Epidermal melanocyte (primary cell): Measurements from ENCODE around the gene KCNJ5.

ENCODE experiments used
- DNase-seq: peaks from one replicate; pipeline ENCODE4 v3.0.0; 2011; ENCODE audit warnings: low spot score; ENCODE audit not compliant: insufficient read length

Gene KCNJ5

DNA sequence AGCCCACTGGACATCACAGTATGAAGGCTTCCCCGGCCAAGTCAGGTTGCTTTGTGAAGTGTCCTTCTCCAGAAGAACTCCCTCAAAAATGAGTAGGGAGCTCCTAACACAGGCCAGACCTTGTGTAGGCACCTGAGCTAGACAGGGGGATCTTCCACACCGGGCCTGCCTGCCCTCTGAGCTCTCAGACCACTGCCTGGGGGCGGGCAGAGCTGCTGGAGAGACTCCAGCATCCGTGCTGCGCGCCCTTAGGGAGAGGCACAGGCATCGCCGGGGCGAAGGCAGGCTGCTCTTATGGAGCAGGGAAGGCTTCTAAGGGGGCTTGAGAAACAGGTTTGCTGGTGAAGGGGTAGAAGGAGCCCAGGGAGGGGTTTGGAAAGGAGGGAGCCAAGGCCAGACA lies 4.4 kb downstream of the KCNJ5 start:
- DNase-seq: no peak

DNA sequence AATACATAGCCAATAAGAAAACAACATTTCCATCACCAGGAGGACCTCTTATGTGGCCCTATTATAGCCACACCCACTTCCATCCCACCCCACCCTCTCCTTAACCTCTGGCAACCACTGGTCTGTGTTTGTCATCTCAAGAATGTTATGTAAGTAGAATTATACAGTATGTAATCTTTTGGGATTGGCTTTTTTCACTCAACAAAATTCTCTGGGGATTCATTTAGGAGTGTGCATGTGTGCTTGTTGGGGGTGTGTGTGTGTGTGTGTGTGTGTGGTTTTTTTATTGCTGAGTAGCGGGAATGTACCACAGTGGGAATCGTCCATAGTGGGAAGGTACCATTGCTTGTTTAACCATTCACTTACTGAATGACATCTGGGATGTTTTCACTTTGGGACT lies 5.2 kb downstream of the KCNJ5 start:
- no peak for DNase-seq

DNA sequence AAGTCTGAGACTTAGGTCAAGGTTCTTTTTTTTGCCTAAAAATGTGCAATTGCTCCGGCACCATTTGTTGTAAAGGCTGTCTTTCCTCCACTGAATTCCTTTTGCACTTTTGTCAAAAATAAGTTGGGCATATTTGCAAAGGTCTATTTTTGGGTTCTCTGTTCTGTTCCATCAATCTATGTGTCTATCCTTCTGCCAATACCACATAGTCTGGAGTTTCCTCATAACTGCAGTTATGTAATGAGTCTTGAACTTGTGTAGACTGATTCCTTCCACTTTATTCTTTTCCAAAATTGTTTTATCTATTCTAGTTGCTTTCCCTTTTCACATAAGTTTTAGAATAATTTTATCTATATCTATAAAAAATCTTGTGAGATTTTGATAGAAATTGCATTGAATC lies 6.7 kb downstream of the KCNJ5 start:
- no peak for DNase-seq

DNA sequence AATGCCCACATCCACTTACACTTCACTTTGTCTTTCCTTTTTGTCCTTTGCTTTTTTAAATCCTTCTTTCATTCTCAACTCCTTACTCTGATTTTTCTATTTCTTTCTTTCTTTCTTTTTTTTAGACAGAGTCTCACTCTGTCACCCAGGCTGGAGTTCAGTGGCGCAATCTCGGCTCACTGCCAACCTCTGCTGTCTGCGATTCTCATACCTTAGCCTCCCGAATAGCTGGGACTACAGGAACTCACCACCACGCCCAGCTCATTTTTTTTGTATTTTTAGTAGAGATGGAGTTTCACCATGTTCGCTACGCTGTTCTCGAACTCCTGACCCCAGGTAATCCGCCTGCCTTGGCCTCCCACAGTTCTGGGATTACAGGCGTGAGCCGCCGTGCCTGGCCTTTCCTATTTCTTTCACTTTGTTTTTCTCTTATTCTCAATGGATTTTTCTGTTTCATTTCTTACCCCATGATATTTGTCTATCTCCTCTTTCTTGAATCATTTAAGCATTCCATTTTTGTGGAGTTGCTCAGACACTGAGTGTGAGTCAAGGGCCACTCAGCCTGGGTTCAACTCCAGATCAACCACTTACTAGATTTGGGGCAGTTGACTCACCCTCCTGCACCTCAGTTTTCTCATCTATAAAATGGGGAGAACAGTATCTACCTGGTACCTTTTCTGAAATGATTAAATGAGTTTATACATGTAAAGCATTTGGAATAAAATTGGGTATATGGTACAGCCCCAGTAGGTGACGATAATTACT lies 7.6 kb downstream of the KCNJ5 start:
- no peak for DNase-seq

DNA sequence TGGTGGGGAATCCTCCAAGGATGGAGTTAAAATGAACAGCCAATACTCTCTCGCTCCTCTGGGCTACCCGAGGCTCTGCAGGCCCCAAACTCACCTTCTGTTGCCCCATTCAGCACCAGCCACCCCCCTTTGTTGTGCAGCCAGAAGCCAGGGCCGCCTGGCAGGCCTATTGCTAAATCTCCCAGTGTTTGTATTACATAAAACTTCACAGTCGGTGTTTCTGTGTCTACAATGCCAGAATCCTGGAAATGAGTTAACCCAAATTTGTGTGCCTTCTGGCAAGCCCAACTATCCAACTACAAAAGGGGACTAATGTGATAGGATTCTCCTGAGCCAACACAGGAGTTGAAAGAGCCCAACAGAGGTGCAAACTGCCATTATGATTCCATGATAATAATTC lies 9.3 kb downstream of the KCNJ5 start:
- DNase-seq: no peak

DNA sequence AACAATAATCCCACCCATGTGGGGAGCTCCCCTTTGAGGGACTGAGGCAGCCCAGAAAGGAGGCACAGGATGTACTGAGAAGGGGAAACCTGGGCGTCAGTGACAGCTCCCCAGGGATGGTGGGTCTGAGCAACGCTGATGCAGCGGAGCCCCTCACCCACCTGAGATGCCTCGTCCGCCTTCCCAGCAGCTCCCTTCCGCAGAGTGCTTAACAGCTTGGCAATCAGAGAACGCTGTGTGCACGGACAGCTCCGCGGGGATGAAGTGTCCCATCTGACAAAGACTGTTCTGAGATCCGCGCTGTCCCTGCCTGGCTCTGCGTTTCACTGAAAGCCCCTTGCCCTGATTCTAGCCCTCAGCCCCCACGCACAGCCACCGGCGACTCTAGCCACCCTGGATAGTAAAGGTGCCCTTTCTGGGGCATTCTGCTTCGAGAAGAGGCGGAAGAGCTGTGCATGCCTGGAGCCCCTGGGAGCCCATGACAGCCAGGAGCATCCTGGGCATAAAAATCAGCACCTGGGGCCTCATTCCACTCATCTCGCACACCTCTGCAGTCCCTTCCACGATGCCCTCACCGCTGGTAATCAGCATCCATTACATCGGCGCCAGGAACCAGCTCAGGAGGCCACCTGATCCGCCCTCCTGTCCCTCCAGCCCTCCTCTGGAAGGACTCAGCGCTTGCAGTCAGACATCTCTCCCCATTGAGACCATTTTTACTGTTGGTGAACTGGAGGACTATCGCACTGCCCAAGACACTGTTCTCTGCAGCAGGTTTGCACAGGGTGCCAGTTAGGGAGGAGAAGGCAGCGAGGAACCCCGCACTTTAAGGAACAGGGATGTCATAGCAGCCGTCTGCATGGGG lies 10.7 kb downstream of the KCNJ5 start:
- no peak for DNase-seq

DNA sequence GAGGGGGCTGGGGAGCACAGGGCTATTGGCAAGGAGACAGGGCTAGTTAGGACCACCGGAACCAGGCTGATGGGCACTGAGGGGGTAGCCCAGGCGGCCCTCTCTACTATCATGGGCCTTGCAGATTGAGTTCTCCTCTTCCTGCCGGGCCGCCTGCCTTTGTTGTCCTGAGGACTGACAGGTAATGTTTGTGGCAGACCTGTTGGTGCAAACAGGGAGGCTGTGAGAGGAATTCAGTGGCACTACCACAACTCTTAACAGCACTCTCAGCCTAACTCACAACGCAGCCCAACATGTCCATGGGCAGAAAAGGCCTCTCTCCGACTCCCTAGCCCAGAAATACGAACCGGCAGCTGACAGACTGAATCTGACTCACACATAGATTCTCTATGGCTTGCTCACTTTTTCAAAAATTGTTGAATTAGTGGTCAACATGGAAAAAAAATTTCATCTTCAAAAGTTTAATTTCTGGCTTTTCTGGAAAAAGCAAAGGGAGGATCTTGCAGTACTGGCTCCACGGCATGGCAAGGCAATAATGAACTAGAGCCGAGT lies 11.4 kb downstream of the KCNJ5 start:
- no peak for DNase-seq

DNA sequence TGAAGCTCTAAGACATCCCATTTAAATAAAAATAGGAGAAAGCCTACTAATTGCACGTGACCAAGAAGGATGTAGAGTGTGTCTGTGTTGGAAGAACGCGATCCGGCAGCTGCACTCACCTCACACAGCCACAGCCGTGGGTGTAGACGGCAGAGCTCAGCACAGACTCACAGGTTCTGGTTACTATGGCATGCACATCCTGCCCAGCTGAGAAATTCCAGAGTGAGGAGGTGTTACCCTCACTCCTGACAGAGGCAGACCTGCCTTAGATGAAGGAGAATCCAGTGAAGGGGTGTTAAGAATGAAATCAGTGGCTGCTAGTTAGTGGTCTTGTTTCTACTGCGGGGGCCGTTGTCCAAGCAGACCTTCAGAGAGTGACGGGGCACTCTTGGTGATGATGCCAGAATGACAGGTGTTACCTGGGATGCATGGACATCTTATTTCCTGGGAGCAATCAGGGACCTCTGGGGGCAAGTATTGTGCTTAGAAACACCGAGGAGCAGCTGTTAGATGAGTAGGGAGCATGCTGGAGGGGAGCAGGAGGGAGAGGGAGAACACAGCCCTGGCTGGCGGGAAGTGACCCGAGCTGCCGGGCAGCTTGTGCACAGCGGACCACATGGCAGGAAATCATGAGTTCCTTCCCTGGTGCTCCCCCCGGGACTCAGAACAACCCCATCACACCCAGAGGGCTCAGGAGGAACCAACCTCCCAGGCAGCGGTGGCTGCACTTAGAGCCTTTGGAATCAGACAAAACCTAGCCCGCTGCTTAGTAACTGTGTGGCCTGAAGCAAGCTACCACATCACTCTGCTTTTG lies 12.3 kb downstream of the KCNJ5 start:
- no peak for DNase-seq

DNA sequence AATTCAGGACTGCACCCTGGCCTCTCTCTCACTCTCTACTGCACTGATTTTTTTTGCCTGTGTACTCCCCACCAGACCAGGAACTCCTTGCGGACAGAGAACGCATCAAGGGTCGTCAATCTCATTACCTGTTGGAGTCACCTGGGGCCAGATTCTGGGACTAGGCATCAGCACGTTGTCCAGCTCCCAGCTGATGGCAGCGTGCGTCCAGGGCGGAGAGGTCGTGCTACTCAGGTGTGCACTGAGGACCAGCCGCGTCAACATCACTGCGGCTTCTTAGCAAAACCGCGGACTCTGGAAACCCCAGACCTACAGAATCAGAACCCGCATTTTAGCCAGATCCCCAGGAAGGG lies 13.1 kb downstream of the KCNJ5 start:
- DNase-seq: no peak

DNA sequence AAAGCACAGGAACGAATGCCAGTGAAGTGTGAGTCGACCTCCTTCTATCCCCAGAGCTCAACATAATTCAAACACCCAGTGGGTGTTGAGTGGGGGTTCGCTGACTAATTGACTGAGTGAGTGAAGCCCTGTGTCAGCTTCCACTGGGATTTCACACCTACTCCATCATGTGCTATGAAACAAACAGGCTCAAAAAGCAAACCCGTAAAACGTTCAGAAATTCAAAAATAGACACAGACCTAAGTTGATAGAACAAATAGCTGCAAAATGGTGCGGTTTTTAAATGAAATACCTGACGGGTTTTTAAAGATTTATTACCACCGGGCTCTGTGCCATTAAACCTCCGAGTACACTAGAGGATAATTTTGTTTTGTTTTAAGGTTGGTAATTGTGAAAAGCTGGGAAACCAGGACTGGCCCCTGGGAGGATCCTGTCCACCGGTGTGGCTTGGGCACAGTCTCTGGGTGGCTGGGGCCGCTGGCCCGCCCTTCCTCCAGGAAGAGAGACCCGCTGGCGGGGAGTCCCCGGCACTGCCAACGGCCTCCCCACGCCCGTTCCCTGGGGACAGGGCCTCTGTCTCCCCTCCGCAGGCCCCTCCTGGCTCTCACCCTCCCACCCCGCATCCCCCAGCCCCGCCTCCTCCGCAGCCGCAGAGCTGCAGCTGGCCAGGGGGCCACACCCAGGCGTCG lies 13.6 kb downstream of the KCNJ5 start:
- no peak for DNase-seq

DNA sequence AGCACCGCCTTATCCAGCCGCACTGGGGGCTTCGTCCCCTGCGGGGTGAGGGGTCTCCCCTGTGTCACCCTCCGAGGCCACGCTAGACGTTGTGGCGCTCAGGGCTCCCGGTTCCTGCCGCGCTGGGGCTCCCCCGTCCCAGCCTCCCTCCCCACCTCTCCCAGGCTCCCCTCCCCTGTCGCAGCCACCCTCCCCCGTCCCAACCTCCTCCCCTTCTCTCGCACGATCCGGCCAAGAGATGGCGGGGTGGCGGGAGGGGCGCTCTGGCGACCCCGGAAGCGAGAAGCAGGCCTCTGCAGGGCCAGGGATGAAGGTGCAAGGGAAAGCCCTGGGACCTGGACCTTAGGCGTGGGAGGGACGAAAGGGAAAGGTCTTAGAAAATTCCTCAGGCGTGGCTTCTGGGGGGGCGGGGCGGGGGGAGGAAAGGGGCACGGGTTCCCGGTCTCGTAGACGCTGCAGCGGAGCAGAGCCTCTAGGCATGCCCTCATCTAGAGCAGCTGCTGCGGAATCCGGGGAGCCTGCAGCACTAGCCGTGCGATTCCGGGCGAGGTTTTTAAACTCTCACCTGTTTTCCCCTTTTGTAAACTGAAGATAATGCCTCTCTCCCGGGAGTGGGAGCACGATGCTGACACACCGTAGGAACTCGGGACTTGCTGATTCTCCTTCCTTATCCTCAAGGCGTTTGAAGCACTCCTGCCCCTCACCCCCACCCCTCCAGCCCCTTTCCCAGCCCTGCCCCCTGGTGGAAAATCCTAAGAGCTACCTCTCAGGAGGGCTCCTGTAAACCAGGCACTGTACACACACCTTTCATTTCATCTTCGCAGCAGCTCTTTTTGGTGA lies 14.4 kb downstream of the KCNJ5 start:
- no peak for DNase-seq

DNA sequence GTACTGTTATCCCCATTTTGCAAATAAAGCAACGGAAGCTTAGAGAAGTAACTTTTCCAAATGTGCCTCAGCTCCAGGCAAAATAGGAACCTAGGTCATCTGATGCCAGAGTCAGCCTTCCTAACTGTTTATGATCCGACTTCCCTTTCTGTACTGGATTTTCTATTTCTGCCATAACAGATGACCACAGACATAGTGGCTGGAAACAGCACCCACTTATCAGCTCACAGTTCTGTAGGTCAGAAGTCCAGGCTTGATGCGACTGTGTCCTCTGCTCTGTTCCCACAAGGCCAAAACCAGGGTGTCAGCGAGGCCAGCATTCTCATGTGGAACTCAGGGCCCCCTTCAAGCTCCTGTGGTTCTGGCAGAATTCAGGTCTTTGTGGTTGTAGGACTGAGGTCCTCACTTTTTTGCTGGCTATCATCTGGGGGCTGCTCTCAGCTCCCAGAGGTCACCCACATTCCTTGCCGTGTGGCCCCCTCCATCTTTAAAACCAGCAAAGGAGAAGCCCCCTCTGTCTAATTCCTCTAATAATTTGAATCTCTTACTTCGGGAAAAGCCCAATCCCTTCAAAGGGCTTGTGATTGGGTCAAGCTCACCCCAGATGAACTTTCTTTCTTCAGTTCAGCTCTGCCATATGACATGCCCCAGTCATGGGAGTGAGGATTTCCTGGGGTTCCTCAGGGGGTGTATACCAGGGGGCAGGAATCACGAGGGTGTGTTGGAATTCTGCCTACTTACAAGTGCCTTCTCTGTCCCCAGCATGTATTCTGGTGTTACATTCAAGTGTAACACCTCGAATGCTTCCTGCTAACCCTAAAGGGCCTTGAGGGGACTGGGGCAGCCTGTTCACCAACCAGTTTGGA lies 15.3 kb downstream of the KCNJ5 start:
- no peak for DNase-seq

DNA sequence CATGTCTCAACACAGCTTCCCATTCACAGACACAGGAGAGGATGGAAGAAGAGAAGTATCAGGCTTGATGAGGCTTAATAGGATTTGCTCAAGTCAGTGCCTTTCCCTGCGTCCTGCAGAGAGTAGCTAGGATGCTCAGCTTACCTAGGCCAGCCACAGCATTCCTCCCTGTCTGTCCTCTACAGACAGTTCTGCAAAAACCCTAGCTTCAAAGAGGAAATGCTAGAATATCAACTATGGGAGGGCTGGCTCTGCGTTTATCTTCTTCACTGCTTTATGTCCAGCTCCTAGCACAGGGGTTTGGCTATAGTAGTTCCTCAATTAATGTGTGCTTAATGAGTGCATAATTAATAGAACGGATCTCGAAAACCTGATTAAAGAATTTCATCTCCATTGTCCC lies 16.4 kb downstream of the KCNJ5 start:
- no peak for DNase-seq

DNA sequence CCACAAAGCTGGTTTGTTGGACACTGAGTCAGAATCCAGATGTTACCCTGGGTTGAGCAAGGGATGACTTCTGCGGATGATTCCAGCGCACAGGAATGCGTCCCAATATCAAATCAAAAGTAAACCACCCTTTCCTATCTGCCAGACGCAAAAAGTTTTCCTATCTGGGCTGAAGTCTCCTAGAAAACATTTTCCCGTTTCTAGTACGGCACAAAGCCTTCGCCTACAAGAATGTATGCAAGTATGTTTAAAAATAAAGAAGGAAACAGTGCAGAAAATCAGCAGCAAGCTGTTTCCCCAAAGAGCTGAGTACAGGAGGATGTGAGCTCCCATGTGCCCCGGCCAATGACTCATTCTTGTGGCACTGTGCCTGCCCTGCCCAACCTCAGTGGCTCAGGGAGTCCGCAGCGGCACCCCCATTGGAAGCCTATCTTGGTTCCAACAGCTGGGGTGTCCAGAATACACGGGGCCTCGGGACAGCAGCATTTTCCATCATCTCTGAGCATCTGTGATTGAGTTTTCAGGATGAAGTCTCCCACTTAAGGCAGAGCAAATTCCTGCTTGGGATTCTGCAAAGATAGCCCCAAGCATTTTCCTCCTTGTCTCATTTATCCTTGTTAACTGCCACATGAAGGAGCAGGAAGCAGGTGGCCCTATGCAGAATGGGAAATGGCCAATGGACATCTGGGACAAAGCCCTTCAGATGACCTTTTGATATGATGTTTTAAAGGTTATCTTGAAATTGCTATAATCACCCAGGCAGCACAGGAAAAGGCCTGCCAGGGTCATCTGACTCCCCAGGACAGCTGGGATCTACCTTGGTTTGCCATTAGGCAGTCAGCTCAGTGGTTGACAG lies 17.5 kb downstream of the KCNJ5 start:
- peak; percentile 45 for DNase-seq

DNA sequence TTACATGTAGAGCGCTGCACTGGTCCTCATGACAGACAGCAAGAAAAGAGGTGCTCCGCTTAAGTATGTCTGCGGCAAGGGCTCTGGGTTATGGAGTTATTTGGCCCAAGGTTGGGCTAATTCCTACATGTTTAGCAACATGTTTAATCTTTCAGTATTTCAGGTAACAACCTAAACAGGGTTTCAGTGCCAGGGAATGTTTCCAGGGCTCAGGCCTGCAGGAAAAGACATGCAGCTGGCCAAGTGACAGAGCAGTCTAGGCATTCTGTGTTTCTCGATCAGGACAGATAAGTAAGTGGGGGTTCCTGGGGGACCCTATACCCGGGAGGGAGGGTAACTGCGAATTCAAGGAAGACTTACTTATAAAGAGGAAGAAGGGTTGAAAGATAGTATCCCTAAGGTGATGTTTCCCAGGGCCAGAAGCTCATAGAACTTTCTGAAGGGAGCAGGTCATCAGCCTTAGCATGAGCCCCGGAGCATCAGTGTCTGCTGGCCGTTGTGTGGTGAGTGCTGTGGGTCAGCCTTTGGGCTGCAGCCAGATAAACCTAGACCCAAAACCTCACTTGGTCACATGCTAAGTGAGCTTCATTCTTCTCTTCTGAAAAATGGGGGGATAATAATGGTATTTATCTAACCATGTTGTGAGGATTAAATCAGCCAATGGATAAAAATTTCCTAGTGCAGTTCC lies 18.4 kb downstream of the KCNJ5 start:
- no peak for DNase-seq

DNA sequence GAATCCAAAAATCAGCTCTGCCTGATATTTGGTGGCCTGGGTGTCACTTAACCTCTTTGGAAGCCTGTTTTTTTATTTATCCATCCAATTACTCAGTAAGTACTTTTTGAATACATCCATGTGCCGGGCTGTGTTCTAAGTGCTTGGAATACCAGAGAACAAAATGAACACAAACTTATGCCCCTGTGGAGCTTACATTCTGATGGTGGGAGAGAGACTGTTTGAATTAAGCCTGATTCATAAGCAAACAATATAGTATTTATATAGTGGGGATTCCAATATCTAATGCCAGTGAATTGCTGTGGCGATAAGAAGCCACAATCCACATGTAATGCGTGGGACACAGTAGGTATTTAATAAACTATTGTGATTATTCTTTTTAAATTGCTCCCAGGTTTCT lies 19.4 kb downstream of the KCNJ5 start:
- no peak for DNase-seq

DNA sequence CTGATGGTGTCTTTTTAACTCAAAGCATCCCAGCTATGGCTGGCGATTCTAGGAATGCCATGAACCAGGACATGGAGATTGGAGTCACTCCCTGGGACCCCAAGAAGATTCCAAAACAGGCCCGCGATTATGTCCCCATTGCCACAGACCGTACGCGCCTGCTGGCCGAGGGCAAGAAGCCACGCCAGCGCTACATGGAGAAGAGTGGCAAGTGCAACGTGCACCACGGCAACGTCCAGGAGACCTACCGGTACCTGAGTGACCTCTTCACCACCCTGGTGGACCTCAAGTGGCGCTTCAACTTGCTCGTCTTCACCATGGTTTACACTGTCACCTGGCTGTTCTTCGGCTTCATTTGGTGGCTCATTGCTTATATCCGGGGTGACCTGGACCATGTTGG lies 20.1 kb downstream of the KCNJ5 start:
- no peak for DNase-seq

DNA sequence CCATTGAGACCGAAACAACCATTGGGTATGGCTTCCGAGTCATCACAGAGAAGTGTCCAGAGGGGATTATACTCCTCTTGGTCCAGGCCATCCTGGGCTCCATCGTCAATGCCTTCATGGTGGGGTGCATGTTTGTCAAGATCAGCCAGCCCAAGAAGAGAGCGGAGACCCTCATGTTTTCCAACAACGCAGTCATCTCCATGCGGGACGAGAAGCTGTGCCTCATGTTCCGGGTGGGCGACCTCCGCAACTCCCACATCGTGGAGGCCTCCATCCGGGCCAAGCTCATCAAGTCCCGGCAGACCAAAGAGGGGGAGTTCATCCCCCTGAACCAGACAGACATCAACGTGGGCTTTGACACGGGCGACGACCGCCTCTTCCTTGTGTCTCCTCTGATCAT lies 20.5 kb downstream of the KCNJ5 start:
- DNase-seq: no peak
